ENCODE data around the gene GPT2.

GPT2 gene

DNA sequence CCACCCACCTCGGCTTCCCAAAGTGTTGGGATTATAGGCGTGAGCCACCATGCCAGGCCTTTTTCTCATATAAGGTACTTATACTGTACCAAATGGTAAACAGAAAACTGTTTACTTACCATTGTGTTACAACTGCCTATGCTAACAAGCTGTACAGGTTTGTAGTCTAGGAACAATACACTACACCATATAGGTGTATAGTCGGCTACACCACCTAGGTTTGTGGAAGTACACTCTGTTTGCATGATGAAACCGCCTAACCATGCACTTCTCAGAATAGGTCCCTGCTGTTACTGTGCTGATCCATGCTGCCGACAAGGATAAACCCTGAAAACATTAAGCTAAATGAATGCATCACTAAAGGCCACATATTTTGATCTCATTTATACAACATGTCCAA lies 70.4 kb downstream of the GPT2 start:
- DNase-seq (ENCODE audit: extremely low read depth in 1 of 2, low read depth in 1 of 2): no peak

GRCh38 chr16:46961373-46962353 lies 77.5 kb downstream of the GPT2 start:
- peak in 1 of 2 donors; percentile 6 for DNase-seq (ENCODE audit: extremely low read depth in 1 of 2, low read depth in 1 of 2)

DNA sequence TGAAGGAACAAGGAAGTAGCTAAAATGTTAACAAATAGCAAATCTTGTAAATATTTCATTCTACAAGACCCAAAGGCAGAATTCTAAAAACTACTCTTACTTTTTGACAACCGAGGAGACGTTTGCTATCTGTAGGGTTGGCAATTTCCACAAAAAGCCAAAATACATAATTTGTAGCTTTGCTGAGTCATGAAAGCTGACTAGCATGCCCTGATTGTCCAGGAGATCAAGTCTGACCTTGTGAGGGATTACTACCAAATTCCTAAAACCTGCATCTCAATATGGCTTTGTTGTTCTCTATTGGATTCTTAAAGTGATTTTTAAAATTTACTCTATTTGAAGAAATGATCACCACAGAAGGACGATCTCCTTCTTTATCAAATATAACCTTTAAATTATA lies 78.5 kb downstream of the GPT2 start:
- DNase-seq (ENCODE audit: extremely low read depth in 1 of 2, low read depth in 1 of 2): no peak

DNA sequence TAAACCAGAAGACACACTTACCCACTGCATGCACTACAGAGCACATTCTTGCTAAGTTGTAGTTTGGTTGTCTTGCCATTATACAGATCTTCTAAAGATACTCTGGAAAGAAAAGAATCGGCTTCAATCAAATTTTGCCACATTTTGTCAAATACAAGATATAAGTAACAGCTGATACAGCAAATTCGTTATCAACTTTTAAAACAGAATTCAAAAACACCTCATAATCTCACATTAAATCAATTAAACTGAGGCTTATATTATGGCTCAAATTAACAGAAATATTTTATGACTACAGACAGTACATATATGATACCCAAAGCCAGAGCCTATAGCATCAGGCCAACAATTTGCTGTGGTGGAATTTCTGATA lies 83.9 kb downstream of the GPT2 start:
- no peak for DNase-seq (ENCODE audit: extremely low read depth in 1 of 2, low read depth in 1 of 2)

DNA sequence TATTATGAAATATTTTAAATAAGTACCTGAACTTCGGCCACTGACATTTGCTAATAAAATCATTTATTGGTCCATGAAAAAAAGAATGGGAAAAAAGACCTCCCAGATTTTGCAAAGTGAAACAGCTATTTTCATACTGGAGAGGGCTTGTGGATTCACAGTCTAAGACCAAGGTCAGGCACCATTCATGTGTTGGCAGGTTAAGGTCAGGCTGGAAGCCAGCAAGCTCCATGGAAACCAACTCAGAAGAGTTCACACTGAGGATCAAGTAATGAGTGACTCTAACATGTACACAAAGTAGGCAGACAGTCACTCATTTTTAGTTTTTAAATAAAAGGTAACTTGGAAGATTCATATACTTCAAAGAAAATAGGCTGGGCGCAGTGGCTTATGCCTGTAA lies 85.9 kb downstream of the GPT2 start:
- DNase-seq (ENCODE audit: extremely low read depth in 1 of 2, low read depth in 1 of 2): no peak

DNA sequence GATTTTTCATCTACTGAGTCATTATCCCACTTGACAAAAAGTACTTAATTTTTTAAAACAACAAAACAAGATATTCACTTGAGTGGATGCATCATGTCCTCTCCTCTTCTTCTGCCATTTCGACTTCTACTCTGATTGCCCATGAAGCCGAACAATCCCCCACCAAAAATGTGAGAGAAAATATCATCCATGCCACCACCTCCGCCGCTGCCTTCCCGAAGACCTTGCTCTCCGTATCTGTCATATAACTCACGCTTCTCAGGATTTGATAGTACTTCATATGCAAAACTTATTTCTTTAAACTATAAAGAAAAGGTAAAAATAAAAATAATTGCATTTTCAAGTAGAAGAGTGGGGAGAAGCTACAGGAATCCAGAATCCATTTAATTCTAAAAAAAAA lies 87.1 kb downstream of the GPT2 start:
- no peak for DNase-seq (ENCODE audit: extremely low read depth in 1 of 2, low read depth in 1 of 2)

DNA sequence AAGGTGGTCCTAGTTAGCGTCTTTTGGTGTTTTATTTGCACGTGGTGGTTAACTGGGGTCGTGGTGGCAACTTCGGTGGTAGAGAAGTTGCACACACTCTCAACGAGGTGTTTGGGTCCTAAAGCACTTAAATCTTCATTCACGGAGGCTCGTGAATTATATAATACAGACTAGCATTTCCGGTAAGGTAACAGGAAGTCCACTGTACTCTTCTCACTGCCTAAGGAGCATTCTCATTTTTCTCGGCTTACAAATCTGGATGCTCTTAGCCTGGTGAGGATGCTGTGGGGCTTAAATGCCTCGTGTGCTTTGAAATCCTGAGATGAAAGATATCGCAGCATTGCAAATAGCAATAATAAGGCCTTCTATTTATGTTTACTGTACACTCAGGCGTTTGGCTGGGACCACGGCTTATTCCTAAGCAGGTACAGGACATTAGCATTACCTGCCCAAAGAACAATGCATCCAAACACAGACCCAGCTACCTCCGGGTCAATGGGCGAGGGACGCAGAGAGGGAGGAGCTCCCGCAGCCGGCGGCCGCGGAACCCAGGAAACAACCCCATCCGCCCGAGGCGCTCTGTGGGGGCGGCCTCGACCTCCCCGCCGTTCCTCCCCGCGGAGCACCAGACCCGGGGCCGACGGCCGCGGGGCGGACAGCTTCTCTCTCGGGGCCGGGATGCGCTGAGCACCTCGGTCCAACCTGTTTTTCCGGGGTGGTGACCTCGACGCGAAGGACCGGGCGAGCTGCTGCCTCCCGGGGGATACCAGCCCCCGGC lies 88.5 kb downstream of the GPT2 start:
- DNase-seq (ENCODE audit: extremely low read depth in 1 of 2, low read depth in 1 of 2): peak in 1 of 2 donors; percentile 18

DNA sequence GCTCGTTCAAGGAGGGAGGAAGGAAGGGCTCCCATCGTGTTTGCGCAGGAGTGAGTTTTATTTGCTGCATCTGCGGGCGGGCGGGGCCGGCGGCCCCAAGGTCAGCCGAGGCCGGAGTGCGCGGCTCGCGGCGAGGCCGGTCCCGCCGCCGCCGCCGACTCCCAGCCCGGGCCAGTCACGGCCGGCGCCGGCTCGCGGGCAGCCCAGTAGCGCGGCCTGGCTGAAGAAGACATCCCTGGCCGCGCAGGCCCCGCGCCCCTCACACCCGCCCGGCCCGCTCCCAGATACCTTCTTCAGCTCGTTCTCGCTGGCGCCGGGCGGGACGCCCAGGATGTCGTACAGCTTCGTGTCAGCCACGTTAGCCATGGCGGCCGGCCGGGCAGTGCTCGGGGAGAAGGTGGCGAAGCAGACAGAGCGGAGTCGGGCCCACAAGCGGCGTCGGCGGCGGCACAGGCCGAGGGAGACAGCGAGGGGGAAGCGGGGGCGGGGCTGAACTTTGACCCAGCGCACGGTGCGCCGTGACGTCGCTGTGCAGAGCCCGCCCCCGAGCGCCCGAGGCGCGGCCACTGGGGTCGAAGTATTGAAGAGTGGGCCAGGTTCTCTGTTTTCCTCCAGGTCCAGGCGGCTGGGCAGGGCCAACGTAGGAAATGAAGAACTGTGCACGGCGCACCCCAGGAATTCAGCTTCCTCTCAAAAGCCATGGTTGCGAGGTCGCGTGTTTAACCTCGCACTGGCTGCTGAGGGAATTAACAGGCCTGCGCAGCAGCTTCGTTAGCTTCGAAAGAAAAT lies 89.2 kb downstream of the GPT2 start, which contains the start of gene DNAJA2:
TSS of gene DNAJA2 (minus strand) at position 468 of the 789 bp plus-strand sequence. CDS start at position 366, 102 bp downstream.
- peak; percentile 80 to 92 for DNase-seq (ENCODE audit: extremely low read depth in 1 of 2, low read depth in 1 of 2)

- DNase-seq (ENCODE audit: extremely low read depth in 1 of 2, low read depth in 1 of 2): no peak
These were observed 89.8 kb downstream of the GPT2 start for GRCh38 chr16:46973996-46974324.

DNA sequence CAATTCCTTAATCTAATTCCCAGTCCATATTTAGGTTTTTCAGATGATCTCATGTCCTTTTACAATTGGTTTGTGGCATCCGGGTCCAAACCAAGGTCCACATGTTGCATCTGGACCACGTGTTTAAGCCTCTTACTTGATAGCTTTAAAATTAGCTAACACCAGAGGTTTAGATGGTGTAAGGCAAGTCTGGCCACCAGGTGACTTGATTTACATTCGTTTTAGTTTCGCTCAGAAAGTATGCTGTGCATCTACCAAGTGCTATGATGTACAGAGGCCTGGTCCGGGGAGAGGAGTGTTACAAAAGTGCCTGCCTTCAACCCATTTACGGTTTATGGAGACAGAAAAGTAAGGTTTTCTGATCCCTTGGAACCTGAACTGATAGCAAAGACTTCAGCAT lies 90.2 kb downstream of the GPT2 start:
- no peak for DNase-seq (ENCODE audit: extremely low read depth in 1 of 2, low read depth in 1 of 2)

DNA sequence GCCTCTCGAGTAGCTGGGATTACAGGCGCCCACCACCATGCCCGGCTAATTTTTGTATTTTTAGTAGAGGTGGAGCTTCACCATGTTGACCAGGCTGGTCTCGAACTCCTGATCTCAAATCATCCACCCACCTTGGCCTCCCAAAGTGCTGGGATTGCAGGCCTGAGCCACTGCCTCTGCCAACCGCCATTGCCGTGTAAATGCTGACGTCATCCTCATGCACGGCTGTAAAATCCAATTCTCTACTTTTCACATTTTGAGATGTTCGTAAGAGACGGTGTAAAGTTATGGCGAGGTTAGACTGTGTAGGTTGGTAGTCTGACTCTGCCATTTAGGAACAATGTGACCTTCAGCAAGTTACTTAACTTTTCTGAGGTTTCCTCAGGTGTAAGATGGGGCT lies 91.0 kb downstream of the GPT2 start:
- DNase-seq (ENCODE audit: extremely low read depth in 1 of 2, low read depth in 1 of 2): no peak

DNA sequence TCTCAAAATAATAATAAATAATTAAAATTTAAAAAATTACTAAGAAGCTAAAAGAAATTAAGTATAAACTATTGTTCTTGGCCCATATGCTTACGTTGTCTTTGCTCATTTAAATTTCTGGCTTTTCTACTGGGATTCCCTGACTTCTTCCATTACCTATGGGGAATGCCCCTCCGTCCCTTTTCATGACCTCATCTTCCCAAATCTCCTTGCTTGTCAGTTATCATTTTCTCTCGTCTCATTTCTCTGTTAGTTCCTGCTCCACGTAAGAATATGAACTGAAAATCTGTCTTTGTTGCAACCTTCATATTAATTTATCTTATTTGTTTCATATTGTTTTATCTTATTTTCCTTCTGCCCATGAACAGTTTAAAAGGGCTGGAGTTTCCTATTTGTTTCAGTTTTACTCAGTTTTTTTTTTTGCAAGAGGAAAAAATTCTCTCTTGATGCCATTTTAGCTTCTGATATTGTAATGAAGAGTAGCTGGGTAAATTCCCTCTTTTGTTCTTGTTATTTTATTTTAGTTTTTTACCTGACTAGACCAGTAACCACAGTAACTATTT lies 91.8 kb downstream of the GPT2 start:
- DNase-seq (ENCODE audit: extremely low read depth in 1 of 2, low read depth in 1 of 2): no peak

DNA sequence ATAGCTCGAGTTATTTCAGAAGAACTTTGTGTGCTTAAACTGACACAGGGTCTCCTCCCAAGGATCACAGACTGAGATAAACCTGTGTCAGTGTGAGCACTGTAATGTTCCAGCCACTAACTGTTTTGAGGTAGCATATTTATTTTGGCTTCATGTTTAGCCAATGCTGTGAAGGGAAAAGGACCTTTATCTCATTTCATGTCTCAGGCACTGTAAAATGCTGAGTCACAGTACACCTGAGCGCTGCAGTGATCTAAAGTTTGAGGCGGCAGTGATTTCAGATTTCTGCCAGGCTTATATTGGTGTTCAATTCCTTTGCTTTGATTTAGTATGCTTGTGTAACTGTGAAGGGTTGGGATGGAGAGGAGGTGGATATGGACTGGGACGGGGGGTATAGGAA lies 92.4 kb downstream of the GPT2 start:
- DNase-seq (ENCODE audit: extremely low read depth in 1 of 2, low read depth in 1 of 2): no peak
